Umbilical cord (tissue), 2 donors: ENCODE results near the gene ASXL1. TPM values are rescaled to one million over a fixed set of nuclear protein-coding genes. Genes with fewer than 3 reads are reported as not detected.
"Not testable (repeated sequence)": the region's sequence is repeated elsewhere in the genome, so short reads cannot be mapped to it uniquely, and the experiment has no call there.

Experiments used
- DNase-seq: peaks from one replicate; pipeline ENCODE4 v3.0.0-alpha.2; 2015; ENCODE audit warnings: low spot score
- total RNA-seq: library from RNA; depleted of rRNA; stranded (reverse); fragments of >200 nt; gene quantifications from one replicate; pipeline ENCODE4 v1.2.3, GENCODE V29; 2014; ENCODE audit warnings: low replicate concordance; ENCODE audit not compliant: insufficient read depth

The ASXL1 gene
- total RNA-seq: 134 TPM

- peak; percentile 99 for DNase-seq
Measured at GRCh38 chr20:32357869-32358631, at the start of gene ASXL1. Gene ASXL1 (plus strand): TSS chr20:32358331. CDS start chr20:32358776, 445 bp downstream.

GRCh38 chr20:32312718-32313424, 45.3 kb upstream of the ASXL1 start:
- no peak for DNase-seq

GRCh38 chr20:32314768-32315167, 43.4 kb upstream of the ASXL1 start:
- DNase-seq: peak; percentile 44

- peak; percentile 33 for DNase-seq
Measured at GRCh38 chr20:32315399-32315798, 42.7 kb upstream of the ASXL1 start.

- DNase-seq: no peak
Measured at GRCh38 chr20:32315891-32316290, 42.2 kb upstream of the ASXL1 start.

GRCh38 chr20:32316667-32317066, 41.5 kb upstream of the ASXL1 start:
- no peak for DNase-seq

GRCh38 chr20:32319100-32319499, 39.0 kb upstream of the ASXL1 start:
- DNase-seq: no peak

- no peak for DNase-seq
Measured at GRCh38 chr20:32320305-32320704, 37.8 kb upstream of the ASXL1 start.

GRCh38 chr20:32321390-32321789, 36.7 kb upstream of the ASXL1 start:
- no peak for DNase-seq

- DNase-seq: not testable (repeated sequence)
Measured at GRCh38 chr20:32322260-32322659, 35.9 kb upstream of the ASXL1 start.

GRCh38 chr20:32323761-32324160, 34.4 kb upstream of the ASXL1 start:
- not testable (repeated sequence) for DNase-seq

- peak; percentile 48 for DNase-seq
Measured at GRCh38 chr20:32325706-32326503, 32.2 kb upstream of the ASXL1 start.

GRCh38 chr20:32326504-32326845, 31.7 kb upstream of the ASXL1 start:
- no peak for DNase-seq

- DNase-seq: peak; percentile 96
Measured at GRCh38 chr20:32327087-32327681, 30.9 kb upstream of the ASXL1 start.

- no peak for DNase-seq
Measured at GRCh38 chr20:32329817-32330554, 28.1 kb upstream of the ASXL1 start.

- DNase-seq: no peak
Measured at GRCh38 chr20:32330555-32330897, 27.6 kb upstream of the ASXL1 start.

- no peak for DNase-seq
Measured at GRCh38 chr20:32332614-32333013, 25.5 kb upstream of the ASXL1 start.

GRCh38 chr20:32333181-32333987, 24.7 kb upstream of the ASXL1 start:
- DNase-seq: no peak

- DNase-seq: peak; percentile 56
Measured at GRCh38 chr20:32333988-32334885, 23.9 kb upstream of the ASXL1 start.
